Stimulated activated CD4-positive, alpha-beta T cell treated with anti-CD3 and anti-CD28 coated beads, TNF-alpha, amount 100 ng/mL, for 24 hours (primary cell): ENCODE results near the gene DHRSX.
A peak's percentile ranks its signal among the peaks of the same experiment; 100 is the strongest.
"Not testable (repeated sequence)": the region's sequence is repeated elsewhere in the genome, so short reads cannot be mapped to it uniquely, and the experiment has no call there.

Experiments
- DNase-seq, 3 experiments: peaks; one replicate each; pipeline ENCODE4 v3.0.0-alpha.2; 2020; ENCODE audit warnings: low read depth in 3 of 3

The DHRSX gene

GRCh38 chrX:2500803-2501558 is at the start of gene DHRSX, which contains the start of gene ZBED1:
Gene DHRSX (minus strand): TSS chrX:2500976. CDS start chrX:2500925, 51 bp downstream.
Gene ZBED1 (minus strand): TSS chrX:2500976. CDS start chrX:2490719, 10,257 bp downstream.
- peak in 2 of 3 experiments; percentile 22 to 56 for DNase-seq

DNA sequence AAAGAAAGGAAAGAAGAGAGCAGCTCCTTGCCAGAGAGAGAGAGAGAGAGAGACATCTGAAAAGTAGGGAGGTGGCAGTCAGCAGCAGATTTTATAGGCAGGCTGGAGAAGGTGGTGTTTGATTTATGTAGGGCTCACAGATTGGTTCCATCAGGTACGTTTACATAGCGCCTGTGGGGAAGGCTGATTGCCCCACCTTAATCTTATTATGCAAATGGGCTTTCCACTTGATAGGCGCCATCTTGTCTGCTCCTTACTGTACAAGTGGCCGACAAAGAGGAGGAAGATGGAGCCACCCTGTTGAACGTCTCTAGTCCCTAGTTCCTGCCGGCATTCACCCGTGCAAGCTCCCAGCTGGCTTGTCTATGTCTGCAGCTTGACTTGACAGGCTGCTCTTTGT is 49.1 kb upstream of the DHRSX start:
- DNase-seq = no peak

- no peak for DNase-seq
These were observed 48.1 kb upstream of the DHRSX start for GRCh38 chrX:2548711-2549423.

GRCh38 chrX:2547736-2548135 is 47.0 kb upstream of the DHRSX start:
- no peak for DNase-seq

GRCh38 chrX:2546496-2546895 is 45.7 kb upstream of the DHRSX start:
- DNase-seq = no peak

- DNase-seq = no peak
These were observed 44.4 kb upstream of the DHRSX start for GRCh38 chrX:2545144-2545543.

GRCh38 chrX:2542826-2543521 is 42.2 kb upstream of the DHRSX start:
- no peak for DNase-seq

DNA sequence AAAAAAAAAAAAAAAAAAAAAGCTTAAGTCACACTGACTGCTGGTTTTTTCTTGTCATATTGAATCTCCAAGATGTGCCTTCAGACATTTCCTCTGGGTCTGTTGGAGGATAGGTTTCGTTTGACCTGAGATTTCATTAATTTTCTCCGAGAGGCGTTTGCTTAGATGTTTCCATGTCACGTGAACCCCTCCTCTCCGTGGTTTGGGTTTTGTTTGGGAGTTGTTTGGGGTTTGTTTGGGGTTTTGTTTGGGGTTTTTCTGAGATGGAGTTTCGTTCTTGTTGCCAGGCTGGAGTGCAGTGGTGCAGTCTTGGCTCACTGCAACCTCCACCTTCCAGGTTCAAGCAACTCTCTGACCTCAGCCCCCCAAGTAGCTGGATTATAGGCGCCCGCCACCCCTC is 40.8 kb upstream of the DHRSX start:
- DNase-seq = no peak

GRCh38 chrX:2540426-2540947 is 39.7 kb upstream of the DHRSX start:
- DNase-seq = no peak

DNA sequence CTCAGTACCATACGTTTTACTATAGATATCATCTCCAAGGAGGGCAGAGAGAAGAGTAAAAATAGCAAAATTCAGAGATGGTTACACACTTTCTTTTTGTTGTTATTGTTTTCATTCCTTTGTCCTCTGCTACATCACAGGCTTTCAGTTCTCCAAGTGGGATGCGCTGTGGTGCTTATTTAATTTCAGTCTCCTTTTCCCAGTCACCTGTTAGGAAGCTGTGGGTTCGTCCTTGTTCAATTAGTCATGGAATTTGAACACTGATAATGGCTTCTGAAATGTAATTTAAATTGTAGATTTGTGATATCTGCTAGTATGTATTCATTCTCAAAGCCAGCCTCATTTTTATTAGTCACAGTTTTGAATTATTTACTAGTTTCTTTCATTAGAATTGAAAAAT is 38.8 kb upstream of the DHRSX start:
- DNase-seq = no peak

GRCh38 chrX:2538031-2538757 is 37.4 kb upstream of the DHRSX start:
- DNase-seq = no peak

- no peak for DNase-seq
These were observed 36.2 kb upstream of the DHRSX start for GRCh38 chrX:2536974-2537373.

DNA sequence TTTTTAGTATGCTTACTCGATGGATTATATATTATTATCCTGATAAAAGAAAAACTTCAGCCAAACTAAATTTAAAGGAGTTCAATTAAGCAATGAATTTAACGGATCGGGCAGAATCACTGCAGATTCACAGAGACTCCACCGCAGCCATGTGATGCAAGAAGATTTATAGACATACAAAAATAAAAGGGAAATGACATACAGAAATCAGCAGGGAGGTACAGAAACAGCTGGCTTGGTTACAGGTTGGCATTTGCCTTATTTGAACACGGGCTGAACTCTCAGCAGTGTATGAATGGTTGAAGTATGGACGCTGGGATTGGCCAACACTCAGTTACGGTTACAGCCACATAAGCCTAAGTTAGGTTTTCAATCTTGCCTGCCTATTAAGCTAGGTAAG is 35.4 kb upstream of the DHRSX start:
- DNase-seq = no peak

DNA sequence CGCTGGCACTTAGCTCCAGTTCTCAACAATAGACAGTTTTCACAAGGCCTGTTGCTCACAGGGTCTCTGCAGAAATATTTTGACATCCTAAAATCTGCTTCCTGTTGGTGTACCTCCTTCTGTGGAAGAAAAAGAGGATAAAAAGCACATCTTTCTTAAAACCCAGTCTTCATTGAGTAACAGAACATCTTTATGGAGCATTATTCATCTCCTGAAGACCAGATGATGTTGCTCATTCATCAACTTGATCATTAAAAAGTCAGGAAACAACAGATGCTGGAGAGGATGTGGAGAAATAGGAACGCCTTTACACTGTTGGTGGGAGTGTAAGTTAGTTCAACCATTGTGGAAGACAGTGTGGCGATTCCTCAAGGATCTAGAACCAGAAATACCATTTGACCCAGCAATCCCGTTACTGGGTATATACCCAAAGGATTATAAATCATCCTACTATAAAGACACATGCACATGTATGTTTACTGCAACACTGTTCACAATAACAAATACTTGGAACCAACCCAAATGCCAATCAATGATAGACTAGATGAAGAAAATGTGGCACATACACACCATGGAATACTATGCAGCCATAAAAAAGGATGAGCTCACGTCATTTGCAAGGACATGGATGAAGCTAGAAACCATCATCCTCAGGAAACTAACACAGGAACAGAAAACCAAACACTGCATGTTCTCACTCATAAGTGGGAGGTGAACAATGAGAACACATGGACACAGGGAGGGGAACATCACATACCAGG is 33.7 kb upstream of the DHRSX start:
- DNase-seq = not testable (repeated sequence)

GRCh38 chrX:2533424-2533823 is 32.6 kb upstream of the DHRSX start:
- no peak for DNase-seq

DNA sequence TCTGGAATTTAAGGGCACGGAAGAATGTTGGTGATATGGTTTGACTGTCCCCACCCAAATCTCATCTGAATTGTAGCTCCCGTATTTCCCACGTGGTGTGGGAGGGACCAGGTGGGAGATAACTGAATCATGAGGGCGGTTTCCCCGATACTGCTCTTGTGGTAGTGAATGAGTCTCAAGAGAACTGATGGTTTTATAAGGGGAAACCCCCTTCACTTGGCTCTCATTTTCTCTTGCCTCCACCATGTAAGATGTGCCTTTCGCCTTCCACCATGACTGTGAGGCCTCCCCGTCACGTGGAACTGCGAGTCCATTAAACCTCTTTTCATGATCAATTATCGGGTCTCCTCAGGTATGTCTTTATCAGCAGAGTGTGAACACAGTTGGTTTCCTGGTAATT is 25.6 kb upstream of the DHRSX start:
- no peak for DNase-seq

- DNase-seq = no peak
These were observed 23.1 kb upstream of the DHRSX start for GRCh38 chrX:2523911-2524310.

GRCh38 chrX:2521927-2522386 is 21.2 kb upstream of the DHRSX start:
- no peak for DNase-seq

GRCh38 chrX:2521092-2521926 is 20.5 kb upstream of the DHRSX start:
- no peak for DNase-seq

GRCh38 chrX:2520539-2520938 is 19.8 kb upstream of the DHRSX start:
- DNase-seq = no peak
